SH-SY5Y (cell line): ENCODE results near the gene TPPP3.

ENCODE experiments used
- GATA2 ChIP-seq: IDR thresholded peaks from 2 replicates; pipeline ENCODE4 v1.6.1; 2011; ENCODE audit warnings: mild to moderate bottlenecking, low read depth, low read length
- GATA3 ChIP-seq: IDR thresholded peaks from 2 replicates; pipeline ENCODE4 v1.6.1; 2011; ENCODE audit warnings: low read depth, mild to moderate bottlenecking, low read length, moderate library complexity

- TF ChIP-seq GATA3: no peak
- no peak for TF ChIP-seq GATA2
Observed at GRCh38 chr16:67415872-67416793, 22.8 kb upstream of the TPPP3 start, which contains the start of gene ZDHHC1.
